H1 (cell line): ENCODE measurements around the gene ADRB1. TPM values are rescaled to one million over a fixed set of nuclear protein-coding genes. Genes with fewer than 3 reads are reported as not detected.

Experiments
- BACH1 ChIP-seq: IDR thresholded peaks from 2 replicates; pipeline ENCODE4 v1.6.1; 2012; ENCODE audit warnings: low read length, improper control_type of control experiment
- CTBP2 ChIP-seq: IDR thresholded peaks from 2 replicates; pipeline ENCODE4 v1.7.0; 2011; ENCODE audit warnings: borderline replicate concordance, mild to moderate bottlenecking, moderate library complexity, mixed read lengths, low read length; ENCODE audit not compliant: insufficient read depth, insufficient read length
- RNF2 ChIP-seq: fragments of 200-900, 300-1000 bp; sonication (generic); IDR thresholded peaks from 2 replicates; pipeline ENCODE4 v1.7.1; 2016; ENCODE audit warnings: borderline replicate concordance, low read depth, mild to moderate bottlenecking, antibody characterized with exemption, low read length; ENCODE audit not compliant: poor library complexity, severe bottlenecking; ENCODE audit errors: missing control alignments
- SIRT6 ChIP-seq: IDR thresholded peaks from one replicate; pipeline ENCODE4 v1.7.1; 2012; ENCODE audit warnings: low read length, inconsistent platforms
- SP1 ChIP-seq: IDR thresholded peaks from 2 replicates; pipeline ENCODE4 v1.6.1; 2011; ENCODE audit warnings: low read depth, low read length
- polyA plus RNA-seq, 7 experiments: library from polyadenylated mRNA; depleted of rRNA in 3 of 7; stranded (reverse) in 5 of 7; unstranded in 2 of 7; fragments of >200 nt in 5 of 7; fragments of 200-250 nt in 2 of 7; gene quantifications; 1 replicate in 5 of 7; 2 replicates in 1 of 7; 4 replicates in 1 of 7; pipeline versions ENCODE4 v1.2.1 to v1.2.3, GENCODE V29; 2011 to 2013; ENCODE audit warnings: missing spikeins in 2 of 7, mixed read lengths in 2 of 7
- total RNA-seq: library from RNA; stranded (reverse); fragmentation: NEBNext Ultra II Directional; extraction: Animal tissue kit (Norgen Biotek cat#: 25700); gene quantifications from 2 replicates; pipeline ENCODE4 v1.2.1, GENCODE V29; 2021
- TF ChIP-seq, protein P1 (sequence below): IDR thresholded peaks from 2 replicates; pipeline ENCODE4 v1.6.1; 2011; ENCODE audit warnings: low read length, improper control_type of control experiment
- TF ChIP-seq, protein P2 (sequence below): IDR thresholded peaks from 2 replicates; pipeline ENCODE4 v1.6.1; 2012; ENCODE audit warnings: low read length, inconsistent platforms
- TF ChIP-seq, protein P3 (sequence below), 3 experiments: IDR thresholded peaks; 1 replicate in 2 of 3; 2 replicates in 1 of 3; pipeline versions ENCODE4 v1.5.1 to v1.6.1; 2011; ENCODE audit warnings: low read length in 3 of 3, mild to moderate bottlenecking in 3 of 3, inconsistent platforms in 2 of 3, low read depth in 1 of 3, moderate library complexity in 1 of 3; ENCODE audit not compliant: insufficient read depth in 1 of 3; ENCODE audit errors: control extremely low read depth in 1 of 3

Gene ADRB1
- total and polyA plus RNA-seq, 2 of the 8 experiments (the other 6 are each of a cell fraction or from before 2014, with no cell fraction given): 0.14 to 0.48 TPM

DNA sequence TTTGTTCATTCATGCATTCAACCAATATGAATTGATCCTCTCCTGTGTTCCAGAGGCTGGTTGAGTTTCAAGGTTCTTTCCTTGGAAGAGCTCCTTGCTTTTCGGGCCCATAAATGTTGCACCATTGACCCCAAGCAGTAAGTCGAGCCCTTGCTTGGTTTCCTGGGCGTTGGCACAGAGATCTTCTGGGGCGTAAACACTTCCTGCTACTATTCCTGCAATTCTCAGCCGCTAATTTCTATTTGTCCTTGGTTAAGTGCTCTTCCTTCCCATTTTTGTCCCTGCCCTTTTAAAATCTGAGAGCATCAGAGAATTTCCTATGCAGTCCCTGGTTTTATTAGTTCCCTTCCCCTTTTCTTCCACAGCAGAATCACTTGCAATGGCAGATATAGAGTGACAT, 44.1 kb upstream of the ADRB1 start (continued):
- TF ChIP-seq, protein P1, sequence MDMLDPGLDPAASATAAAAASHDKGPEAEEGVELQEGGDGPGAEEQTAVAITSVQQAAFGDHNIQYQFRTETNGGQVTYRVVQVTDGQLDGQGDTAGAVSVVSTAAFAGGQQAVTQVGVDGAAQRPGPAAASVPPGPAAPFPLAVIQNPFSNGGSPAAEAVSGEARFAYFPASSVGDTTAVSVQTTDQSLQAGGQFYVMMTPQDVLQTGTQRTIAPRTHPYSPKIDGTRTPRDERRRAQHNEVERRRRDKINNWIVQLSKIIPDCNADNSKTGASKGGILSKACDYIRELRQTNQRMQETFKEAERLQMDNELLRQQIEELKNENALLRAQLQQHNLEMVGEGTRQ: no peak
- TF ChIP-seq, protein P2, sequence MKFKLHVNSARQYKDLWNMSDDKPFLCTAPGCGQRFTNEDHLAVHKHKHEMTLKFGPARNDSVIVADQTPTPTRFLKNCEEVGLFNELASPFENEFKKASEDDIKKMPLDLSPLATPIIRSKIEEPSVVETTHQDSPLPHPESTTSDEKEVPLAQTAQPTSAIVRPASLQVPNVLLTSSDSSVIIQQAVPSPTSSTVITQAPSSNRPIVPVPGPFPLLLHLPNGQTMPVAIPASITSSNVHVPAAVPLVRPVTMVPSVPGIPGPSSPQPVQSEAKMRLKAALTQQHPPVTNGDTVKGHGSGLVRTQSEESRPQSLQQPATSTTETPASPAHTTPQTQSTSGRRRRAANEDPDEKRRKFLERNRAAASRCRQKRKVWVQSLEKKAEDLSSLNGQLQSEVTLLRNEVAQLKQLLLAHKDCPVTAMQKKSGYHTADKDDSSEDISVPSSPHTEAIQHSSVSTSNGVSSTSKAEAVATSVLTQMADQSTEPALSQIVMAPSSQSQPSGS: no peak
- no peak for TF ChIP-seq SIRT6
- TF ChIP-seq, protein P3, sequence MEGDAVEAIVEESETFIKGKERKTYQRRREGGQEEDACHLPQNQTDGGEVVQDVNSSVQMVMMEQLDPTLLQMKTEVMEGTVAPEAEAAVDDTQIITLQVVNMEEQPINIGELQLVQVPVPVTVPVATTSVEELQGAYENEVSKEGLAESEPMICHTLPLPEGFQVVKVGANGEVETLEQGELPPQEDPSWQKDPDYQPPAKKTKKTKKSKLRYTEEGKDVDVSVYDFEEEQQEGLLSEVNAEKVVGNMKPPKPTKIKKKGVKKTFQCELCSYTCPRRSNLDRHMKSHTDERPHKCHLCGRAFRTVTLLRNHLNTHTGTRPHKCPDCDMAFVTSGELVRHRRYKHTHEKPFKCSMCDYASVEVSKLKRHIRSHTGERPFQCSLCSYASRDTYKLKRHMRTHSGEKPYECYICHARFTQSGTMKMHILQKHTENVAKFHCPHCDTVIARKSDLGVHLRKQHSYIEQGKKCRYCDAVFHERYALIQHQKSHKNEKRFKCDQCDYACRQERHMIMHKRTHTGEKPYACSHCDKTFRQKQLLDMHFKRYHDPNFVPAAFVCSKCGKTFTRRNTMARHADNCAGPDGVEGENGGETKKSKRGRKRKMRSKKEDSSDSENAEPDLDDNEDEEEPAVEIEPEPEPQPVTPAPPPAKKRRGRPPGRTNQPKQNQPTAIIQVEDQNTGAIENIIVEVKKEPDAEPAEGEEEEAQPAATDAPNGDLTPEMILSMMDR (IDR thresholded peaks at IDR 0.05; ENCODE audit: control extremely low read depth in 1 of 3, insufficient read depth in 1 of 3, low read depth in 1 of 3, low read length in 3 of 3): no peak
- TF ChIP-seq BACH1: no peak
- no peak for TF ChIP-seq RNF2
- TF ChIP-seq SP1: no peak
- no peak for TF ChIP-seq CTBP2
